OCI-LY3 (cell line): ENCODE measurements around the gene CSPG4.

Source experiments
- CTCF ChIP-seq: fragments of 200-600, 300-600 bp; sonication (generic); IDR thresholded peaks from 2 replicates; pipeline ENCODE4 v1.5.1; 2014; ENCODE audit warnings: antibody characterized with exemption, low read length, low read depth
- EZH2phosphoT487 ChIP-seq: fragments of 200-600 bp; shearing (Covaris generic); IDR thresholded peaks from 2 replicates; pipeline ENCODE4 v1.6.1; 2018; ENCODE audit warnings: antibody characterized with exemption, mixed run types, low read depth

GRCh38 chr15:75636026-75636425, 76.6 kb downstream of the CSPG4 start:
- no peak for TF ChIP-seq CTCF
- no peak for TF ChIP-seq EZH2phosphoT487
